Astrocyte of the cerebellum (primary cell): ENCODE measurements around the gene CUL1.

Experiments
- DNase-seq: peaks from one replicate; pipeline ENCODE4 v3.0.0-alpha.2; 2011; ENCODE audit warnings: low read depth
- H3K4me3 ChIP-seq: 2 replicates; pipeline ENCODE4 v1.5.1; 2011; ENCODE audit warnings: mild to moderate bottlenecking, low read depth, low read length, moderate library complexity
- CTCF ChIP-seq: IDR thresholded peaks from 2 replicates; pipeline ENCODE4 v1.5.1; 2012; ENCODE audit warnings: low read length, low read depth, moderate library complexity, mild to moderate bottlenecking; ENCODE audit errors: missing control alignments
- in situ Hi-C: cut with HindIII; loops from 2 replicates; pipeline ENCODE4 v1.10.0; 2017; ENCODE audit warnings: low sequenced_read_pairs

The CUL1 gene

GRCh38 chr7:148720472-148720871 lies 21.8 kb downstream of the CUL1 start:
- no peak for TF ChIP-seq CTCF

GRCh38 chr7:148721390-148721789 lies 22.7 kb downstream of the CUL1 start:
- H3K4me3 ChIP-seq, result no peak overlapping the region
- no peak for TF ChIP-seq CTCF
- in situ Hi-C loops, result no loop called here
- DNase-seq, result no peak

More at GRCh38 chr7:148720472-148720871, 21.8 kb downstream of the CUL1 start:
- no peak overlapping the region for H3K4me3 ChIP-seq
- in situ Hi-C loops, result no loop called here
- no peak for DNase-seq

GRCh38 chr7:148722340-148723165 lies 23.9 kb downstream of the CUL1 start:
- TF ChIP-seq CTCF, result no peak
- no peak for DNase-seq
- no peak overlapping the region for H3K4me3 ChIP-seq
- in situ Hi-C loops, result no loop called here

- TF ChIP-seq CTCF, result no peak
- DNase-seq, result no peak
- no peak overlapping the region for H3K4me3 ChIP-seq
- in situ Hi-C loops, result no loop called here
These were observed 24.5 kb downstream of the CUL1 start for GRCh38 chr7:148723166-148723559.

- in situ Hi-C loops, result no loop called here
- no peak for DNase-seq
- TF ChIP-seq CTCF, result no peak
- no peak overlapping the region for H3K4me3 ChIP-seq
These were observed 25.1 kb downstream of the CUL1 start for GRCh38 chr7:148723846-148724245.

GRCh38 chr7:148726385-148726784 lies 27.7 kb downstream of the CUL1 start:
- H3K4me3 ChIP-seq, result no peak overlapping the region
- in situ Hi-C loops, result no loop called here
- TF ChIP-seq CTCF, result no peak
- DNase-seq, result no peak
